ENCODE results near the gene ALDH7A1.

GRCh38 chr5:126526493-126526892, 68.5 kb downstream of the ALDH7A1 start:
- TF ChIP-seq, protein P1, sequence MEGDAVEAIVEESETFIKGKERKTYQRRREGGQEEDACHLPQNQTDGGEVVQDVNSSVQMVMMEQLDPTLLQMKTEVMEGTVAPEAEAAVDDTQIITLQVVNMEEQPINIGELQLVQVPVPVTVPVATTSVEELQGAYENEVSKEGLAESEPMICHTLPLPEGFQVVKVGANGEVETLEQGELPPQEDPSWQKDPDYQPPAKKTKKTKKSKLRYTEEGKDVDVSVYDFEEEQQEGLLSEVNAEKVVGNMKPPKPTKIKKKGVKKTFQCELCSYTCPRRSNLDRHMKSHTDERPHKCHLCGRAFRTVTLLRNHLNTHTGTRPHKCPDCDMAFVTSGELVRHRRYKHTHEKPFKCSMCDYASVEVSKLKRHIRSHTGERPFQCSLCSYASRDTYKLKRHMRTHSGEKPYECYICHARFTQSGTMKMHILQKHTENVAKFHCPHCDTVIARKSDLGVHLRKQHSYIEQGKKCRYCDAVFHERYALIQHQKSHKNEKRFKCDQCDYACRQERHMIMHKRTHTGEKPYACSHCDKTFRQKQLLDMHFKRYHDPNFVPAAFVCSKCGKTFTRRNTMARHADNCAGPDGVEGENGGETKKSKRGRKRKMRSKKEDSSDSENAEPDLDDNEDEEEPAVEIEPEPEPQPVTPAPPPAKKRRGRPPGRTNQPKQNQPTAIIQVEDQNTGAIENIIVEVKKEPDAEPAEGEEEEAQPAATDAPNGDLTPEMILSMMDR (IDR thresholded peaks at IDR 0.05), result no peak
- TF ChIP-seq POLR2A (IDR thresholded peaks at IDR 0.05), result no peak
